NCI-H1930 (cell line): ENCODE data around the gene FGF19.

Experiments
- DNase-seq, 2 experiments: peaks; one replicate each; lab custom pipeline; 2025; lab: John Stamatoyannopoulos, UW

FGF19 gene

DNA sequence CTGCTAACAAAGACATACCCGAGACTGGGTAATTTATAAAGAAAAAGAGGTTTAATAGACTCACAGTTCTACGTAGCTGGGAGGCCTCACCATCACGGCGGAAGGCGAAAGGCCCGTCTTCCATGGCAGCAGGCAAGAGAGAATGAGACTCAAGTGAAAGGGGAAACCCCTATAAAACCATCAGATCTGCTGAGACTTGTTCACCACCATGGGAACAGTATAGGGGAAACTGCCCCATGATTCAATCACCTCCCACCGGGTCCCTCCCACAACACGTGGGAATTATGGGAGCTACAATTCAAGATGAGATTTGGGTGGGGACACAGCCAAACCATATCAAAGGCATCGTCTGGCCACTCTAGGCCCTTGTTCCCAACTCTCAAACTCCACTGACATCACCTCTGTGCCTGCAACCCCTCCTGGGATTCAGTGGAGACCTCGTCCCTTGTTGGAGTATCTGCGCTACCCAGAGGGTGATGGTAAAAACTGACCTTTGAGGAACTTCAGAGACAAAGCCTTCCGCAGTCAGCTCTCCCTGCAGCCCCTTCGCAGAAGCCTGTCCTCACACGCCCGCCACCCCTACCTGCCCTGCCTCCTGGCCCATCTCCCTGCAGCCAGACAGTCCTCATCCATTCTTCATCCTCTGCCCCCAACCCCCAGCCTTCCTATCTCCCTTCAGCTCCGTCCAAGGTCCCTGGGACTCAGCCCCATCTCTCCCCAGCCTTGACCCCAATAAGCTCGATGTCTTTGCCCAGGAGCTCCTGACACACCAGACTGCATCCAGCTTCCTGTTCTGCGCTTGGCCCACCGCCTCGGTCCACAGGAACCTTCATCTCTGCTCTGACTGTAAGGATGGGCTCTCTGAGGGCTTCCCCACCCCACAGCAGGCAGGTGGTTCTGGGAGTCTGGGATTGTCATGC is 47.0 kb downstream of the FGF19 start:
- no peak for DNase-seq

DNA sequence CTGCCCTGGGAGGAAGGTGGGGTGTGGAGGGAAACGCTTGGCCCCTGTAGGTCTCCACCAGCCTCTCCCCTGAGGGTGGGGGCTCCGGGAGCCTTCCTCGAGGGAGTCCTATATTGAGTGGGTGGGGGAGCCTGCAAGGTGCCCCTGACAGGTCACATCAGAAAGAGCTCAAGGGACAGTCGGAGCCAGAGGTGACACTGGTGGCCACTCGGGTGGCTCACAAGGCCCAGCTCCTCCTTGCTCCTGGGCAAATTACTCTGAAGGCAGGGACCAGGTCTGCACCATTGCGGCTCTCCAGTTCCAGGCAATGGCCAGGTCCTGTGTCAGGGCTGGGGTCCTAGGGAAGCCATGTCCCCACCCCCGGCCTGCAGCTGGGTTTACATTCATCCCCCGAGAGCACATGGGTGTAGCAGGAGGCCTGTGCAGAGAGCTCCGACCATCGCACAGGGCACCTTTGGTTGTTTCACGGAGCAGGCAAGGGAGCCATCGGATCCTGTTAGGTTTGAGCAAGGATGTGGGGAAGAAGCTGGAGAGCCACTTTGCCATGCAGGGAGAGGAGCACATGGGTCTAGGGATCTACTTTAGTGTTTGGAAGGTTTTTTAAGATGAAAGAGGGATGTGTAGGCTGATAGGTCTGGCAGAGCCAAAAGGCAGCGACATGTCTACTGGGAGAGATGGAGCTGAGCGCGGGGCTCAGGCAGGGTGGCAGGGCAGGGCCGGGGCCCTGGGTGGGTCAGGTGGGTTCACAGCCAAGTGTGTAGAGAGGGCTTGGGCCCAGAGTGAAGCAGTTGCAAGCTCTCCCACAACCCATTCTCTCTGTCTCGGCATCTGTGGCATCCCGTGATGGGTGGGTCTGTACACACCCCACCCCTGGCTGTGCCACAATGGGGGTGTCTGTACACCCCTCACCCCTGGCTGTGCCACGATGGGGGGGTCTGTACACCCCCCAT is 48.1 kb downstream of the FGF19 start:
- DNase-seq = no peak

DNA sequence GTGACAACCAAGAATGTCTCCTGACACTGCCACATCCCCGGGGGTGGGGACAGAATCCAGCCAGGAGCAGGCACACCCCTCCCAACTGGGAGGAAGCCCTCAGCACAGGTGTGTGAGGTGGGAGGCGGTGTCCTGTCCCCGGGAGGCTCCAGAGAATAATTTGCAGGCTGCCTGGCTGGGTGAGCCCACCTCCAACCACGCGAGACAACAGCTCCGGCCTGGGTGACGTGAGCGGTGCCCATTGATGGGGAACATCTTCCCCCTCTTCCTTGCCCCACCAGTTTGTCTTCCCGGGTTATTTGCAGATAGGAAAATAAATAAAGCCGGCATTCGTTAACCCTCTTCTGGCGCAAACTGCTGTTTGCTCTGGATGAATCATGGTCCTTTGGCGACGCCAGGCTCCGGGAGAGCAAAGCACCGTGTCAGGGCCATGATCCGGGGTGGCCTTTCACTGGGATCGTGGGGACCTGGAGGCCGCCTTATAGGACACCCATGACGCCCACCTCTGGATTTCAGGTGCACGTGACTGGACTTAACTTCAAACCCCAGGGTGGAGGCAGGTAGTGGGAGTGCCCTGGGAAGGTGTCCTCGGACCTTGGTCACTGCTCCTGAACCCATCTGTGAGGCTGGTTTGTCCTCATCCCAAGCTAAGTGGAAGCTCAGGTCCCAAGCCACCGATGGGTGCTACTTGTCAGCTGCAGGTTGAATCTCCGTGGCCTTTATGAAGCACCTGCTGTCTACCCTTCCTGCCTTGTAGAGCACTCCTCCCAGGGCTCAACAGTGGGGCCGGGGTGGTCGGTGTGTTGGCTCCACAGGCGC is 49.0 kb downstream of the FGF19 start:
- DNase-seq = no peak

DNA sequence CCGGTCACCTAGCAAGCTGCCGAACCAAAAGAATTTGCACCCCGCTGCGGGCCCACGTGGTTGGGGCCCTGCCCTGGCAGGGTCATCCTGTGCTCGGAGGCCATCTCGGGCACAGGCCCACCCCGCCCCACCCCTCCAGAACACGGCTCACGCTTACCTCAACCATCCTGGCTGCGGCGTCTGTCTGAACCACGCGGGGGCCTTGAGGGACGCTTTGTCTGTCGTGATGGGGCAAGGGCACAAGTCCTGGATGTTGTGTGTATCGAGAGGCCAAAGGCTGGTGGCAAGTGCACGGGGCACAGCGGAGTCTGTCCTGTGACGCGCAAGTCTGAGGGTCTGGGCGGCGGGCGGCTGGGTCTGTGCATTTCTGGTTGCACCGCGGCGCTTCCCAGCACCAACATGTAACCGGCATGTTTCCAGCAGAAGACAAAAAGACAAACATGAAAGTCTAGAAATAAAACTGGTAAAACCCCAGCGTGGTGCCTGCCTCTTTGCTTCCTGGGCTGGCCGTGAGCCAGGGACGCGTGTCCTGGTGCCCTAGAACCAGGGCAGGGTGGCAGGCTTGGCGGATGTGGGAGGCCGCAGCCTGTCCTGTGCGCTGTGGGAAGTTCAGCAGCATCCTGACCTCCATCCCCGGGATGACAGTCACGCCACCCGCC is 49.7 kb downstream of the FGF19 start:
- DNase-seq = no peak

DNA sequence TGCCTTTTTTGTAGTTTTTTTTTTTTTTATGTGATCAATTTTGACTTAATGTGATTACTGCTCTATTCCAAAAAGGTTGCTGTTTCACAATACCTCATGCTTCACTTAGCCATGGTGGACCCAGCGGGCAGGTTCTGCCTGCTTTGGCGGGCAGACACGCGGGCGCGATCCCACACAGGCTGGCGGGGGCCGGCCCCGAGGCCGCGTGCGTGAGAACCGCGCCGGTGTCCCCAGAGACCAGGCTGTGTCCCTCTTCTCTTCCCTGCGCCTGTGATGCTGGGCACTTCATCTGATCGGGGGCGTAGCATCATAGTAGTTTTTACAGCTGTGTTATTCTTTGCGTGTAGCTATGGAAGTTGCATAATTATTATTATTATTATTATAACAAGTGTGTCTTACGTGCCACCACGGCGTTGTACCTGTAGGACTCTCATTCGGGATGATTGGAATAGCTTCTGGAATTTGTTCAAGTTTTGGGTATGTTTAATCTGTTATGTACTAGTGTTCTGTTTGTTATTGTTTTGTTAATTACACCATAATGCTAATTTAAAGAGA is 50.3 kb downstream of the FGF19 start:
- DNase-seq = no peak

DNA sequence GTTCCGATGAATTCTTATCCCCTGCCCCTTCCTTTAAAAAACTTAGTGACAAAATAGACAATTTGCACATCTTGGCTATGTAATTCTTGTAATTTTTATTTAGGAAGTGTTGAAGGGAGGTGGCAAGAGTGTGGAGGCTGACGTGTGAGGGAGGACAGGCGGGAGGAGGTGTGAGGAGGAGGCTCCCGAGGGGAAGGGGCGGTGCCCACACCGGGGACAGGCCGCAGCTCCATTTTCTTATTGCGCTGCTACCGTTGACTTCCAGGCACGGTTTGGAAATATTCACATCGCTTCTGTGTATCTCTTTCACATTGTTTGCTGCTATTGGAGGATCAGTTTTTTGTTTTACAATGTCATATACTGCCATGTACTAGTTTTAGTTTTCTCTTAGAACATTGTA is 50.8 kb downstream of the FGF19 start:
- DNase-seq = no peak

DNA sequence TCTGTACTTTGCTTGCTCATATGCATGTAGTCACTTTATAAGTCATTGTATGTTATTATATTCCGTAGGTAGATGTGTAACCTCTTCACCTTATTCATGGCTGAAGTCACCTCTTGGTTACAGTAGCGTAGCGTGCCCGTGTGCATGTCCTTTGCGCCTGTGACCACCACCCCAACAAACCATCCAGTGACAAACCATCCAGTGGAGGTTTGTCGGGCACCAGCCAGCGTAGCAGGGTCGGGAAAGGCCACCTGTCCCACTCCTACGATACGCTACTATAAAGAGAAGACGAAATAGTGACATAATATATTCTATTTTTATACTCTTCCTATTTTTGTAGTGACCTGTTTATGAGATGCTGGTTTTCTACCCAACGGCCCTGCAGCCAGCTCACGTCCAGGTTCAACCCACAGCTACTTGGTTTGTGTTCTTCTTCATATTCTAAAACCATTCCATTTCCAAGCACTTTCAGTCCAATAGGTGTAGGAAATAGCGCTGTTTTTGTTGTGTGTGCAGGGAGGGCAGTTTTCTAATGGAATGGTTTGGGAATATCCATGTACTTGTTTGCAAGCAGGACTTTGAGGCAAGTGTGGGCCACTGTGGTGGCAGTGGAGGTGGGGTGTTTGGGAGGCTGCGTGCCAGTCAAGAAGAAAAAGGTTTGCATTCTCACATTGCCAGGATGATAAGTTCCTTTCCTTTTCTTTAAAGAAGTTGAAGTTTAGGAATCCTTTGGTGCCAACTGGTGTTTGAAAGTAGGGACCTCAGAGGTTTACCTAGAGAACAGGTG is 51.8 kb downstream of the FGF19 start:
- DNase-seq = no peak

DNA sequence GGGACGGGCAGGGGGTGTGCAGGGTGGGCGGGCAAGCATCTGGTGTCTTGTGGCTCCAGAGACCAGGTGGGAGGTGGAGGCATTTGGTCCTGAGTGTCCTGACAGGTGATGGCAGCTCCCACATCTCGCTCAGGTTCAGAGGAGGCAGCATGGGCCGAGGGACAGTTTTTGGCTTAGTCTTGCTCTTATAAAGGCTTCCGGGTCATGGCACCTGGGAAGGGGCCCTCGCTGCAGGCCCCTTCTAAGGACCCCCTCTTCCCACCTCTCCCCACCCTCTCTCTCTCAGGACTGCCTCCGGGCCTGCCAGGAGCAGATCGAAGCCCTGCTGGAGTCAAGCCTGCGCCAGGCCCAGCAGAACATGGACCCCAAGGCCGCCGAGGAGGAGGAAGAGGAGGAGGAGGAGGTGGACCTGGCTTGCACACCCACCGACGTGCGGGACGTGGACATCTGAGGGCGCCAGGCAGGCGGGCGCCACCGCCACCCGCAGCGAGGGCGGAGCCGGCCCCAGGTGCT is 52.9 kb downstream of the FGF19 start:
- DNase-seq = no peak

DNA sequence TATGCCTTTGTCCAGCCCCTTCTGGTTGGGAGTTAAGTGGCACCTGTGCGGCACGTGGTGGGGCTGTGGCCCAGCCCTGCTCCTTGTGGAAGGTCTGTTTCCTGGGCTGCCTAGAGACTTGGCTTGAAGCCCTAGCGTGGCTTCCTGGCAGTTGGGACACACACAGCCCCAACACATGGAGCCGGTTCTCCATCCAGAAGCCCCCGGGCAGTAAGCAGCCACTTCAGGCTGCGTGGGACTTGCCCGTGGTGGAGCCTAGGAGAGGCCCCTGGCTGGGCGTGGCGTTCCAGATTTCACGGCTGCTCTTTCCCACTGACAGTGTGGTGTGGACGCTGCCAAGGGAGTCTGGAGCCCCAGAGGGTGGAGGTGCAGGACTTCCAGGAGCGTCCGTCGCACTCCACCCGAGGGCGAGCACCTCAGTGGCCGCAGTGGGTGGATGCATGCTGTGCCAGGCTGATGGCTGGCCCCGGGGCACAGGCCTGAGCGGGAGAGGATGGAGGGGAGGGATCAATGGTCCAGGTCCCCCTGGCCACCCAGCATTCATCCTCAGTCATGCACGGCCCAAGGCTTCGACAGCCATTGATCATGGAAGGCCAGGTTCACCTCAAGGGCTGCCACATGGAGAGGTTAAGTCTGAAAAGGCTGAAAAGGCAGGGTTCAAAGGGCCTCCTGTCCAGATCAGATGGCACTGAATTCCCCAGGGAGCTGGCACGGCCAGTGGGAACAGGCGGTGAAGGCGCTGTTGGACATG is 53.6 kb downstream of the FGF19 start:
- DNase-seq = no peak

DNA sequence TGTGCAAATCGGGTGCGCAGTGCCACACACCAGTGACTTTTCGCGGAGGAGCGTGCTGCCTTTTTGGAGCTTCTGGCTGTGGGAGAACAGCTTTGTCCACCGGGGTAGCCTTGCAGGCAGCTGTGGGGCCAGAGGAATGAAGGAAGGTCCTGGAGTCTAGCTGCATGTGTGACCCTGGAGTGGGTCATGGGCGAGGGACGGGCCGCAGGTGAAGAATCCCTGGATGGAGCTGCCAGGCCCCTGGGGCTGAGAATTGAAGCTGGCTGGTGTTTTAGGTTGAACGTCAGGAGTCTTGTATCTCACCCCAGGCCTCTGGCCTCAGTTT is 54.3 kb downstream of the FGF19 start:
- DNase-seq = no peak

DNA sequence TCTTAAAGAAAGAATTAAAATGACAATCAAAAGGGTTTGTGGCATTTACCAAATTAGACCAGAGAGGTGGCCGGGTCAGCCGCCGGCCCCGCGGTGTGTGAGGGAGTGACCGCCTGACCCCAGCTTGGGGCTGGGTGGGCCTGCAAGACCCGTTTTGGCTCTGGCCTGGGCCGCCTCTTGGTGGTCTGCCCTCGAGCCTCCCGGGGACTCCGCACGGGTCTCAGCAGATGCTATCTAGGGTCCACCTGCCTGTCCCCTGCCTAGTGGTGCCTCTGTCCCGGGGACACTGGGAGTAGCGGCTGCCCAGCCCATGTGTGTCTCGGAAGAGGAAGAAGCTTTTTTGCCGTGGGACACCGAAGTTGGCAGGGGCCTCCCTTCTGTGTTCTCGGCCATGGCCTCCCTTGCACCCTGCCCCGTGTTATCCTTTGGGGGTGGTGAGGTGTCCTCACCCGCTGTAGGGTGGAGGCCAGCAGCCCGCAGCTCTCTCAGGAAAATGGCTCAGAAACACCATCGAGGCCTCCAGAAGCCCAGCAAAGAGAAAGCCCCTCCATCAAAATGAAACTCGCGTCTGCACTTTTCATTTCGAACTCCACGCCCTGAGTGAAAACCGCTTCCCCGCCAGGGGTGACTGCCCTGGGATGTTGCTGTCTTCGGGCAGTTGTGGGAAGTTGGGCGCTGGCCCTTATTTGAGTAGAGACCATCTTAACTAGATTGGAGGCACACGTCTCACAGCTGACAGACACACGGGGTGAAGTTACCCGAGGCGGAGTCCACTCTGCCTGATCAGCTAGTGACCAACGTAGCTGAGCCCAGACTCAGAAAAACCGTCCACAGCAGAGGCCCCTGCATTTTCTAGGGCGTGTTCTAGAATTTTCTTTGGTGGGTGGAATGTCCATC is 54.9 kb downstream of the FGF19 start:
- DNase-seq = no peak
